Breast epithelium (tissue), 3 donors: ENCODE results near the gene KCNIP1.

ENCODE experiments used
- POLR2A ChIP-seq: fragments of 450-650 bp; IDR thresholded peaks from one replicate; pipeline ENCODE4 v1.6.1; 2016; ENCODE audit warnings: antibody characterized with exemption, mild to moderate bottlenecking, moderate library complexity
- POLR2AphosphoS5 ChIP-seq, 3 donors: sonication (generic); formaldehyde crosslinking; IDR thresholded peaks; one replicate each; pipeline ENCODE4 v1.6.1; 2017; ENCODE audit warnings: antibody characterized with exemption in 3 of 3
- TF ChIP-seq, protein P1 (sequence below), 3 donors: fragments of 450-650 bp; IDR thresholded peaks; one replicate each; pipeline ENCODE4 v1.5.1; 2016 to 2017; ENCODE audit warnings: antibody characterized with exemption in 3 of 3, mild to moderate bottlenecking in 3 of 3, moderate library complexity in 3 of 3

DNA sequence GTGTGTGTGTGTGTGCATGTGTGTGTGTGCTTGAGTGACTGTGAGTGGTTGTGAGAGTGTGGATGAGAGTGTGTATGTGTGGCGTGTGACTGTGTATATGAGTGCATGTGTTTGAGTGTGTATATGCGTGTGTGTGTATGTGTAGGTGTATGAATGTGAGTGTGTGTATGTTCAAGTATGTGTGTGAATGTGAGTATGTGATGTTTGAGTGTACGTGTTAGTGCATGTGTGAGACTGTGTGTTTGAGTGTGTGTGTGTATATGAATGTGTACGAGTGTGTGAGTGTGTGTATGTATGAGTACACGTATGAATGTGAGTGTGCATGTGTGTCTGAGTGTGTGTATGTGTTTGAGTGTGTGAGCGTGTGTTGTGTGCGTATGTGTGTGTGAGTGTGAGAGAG, 47.8 kb downstream of the KCNIP1 start:
- no peak for TF ChIP-seq POLR2AphosphoS5 (IDR thresholded peaks at IDR 0.05)
- TF ChIP-seq, protein P1, sequence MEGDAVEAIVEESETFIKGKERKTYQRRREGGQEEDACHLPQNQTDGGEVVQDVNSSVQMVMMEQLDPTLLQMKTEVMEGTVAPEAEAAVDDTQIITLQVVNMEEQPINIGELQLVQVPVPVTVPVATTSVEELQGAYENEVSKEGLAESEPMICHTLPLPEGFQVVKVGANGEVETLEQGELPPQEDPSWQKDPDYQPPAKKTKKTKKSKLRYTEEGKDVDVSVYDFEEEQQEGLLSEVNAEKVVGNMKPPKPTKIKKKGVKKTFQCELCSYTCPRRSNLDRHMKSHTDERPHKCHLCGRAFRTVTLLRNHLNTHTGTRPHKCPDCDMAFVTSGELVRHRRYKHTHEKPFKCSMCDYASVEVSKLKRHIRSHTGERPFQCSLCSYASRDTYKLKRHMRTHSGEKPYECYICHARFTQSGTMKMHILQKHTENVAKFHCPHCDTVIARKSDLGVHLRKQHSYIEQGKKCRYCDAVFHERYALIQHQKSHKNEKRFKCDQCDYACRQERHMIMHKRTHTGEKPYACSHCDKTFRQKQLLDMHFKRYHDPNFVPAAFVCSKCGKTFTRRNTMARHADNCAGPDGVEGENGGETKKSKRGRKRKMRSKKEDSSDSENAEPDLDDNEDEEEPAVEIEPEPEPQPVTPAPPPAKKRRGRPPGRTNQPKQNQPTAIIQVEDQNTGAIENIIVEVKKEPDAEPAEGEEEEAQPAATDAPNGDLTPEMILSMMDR (IDR thresholded peaks at IDR 0.05) = no peak
- TF ChIP-seq POLR2A = no peak
